ENCODE measurements around the gene AKR1D1. TPM values are rescaled to one million over a fixed set of nuclear protein-coding genes. Genes with fewer than 3 reads are reported as not detected.

Gene AKR1D1
- total and polyA plus RNA-seq, 2 of the 13 experiments (the other 11 are each of a cell fraction or from before 2014, with no cell fraction given): 6.9 to 37.0 TPM

DNA sequence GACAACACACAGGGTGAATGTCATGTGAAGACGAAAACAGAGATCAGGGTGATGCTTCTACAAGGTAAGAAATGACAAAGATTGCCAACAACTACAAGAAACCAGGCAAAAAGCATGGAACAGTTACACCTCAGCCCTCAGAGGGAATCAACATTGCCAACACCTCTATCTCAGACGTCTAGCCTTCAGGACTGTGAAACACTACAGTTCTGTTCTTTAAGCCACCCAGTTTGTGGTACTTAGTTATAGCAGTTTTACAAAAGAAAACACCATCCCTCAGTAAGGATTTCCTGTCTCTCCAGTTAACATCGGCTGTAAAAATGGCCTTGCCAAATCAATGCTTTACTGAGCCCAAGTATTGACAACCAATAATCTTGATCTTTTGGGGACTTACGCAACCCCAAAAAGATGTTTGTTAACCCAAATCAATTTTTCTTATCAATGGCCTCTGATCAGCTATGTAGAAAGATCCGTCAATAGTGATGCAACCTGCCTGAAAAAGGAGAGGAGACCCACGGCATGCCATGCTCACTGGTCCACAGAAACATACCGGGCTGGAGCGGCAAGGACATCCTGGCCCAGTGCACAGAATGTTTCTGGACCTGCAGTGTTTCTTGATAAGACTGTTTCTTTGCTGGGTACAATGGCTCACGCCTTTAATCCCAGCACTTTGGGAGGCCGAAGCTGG, 44.0 kb downstream of the AKR1D1 start (continued):
- TF ChIP-seq, protein P1, sequence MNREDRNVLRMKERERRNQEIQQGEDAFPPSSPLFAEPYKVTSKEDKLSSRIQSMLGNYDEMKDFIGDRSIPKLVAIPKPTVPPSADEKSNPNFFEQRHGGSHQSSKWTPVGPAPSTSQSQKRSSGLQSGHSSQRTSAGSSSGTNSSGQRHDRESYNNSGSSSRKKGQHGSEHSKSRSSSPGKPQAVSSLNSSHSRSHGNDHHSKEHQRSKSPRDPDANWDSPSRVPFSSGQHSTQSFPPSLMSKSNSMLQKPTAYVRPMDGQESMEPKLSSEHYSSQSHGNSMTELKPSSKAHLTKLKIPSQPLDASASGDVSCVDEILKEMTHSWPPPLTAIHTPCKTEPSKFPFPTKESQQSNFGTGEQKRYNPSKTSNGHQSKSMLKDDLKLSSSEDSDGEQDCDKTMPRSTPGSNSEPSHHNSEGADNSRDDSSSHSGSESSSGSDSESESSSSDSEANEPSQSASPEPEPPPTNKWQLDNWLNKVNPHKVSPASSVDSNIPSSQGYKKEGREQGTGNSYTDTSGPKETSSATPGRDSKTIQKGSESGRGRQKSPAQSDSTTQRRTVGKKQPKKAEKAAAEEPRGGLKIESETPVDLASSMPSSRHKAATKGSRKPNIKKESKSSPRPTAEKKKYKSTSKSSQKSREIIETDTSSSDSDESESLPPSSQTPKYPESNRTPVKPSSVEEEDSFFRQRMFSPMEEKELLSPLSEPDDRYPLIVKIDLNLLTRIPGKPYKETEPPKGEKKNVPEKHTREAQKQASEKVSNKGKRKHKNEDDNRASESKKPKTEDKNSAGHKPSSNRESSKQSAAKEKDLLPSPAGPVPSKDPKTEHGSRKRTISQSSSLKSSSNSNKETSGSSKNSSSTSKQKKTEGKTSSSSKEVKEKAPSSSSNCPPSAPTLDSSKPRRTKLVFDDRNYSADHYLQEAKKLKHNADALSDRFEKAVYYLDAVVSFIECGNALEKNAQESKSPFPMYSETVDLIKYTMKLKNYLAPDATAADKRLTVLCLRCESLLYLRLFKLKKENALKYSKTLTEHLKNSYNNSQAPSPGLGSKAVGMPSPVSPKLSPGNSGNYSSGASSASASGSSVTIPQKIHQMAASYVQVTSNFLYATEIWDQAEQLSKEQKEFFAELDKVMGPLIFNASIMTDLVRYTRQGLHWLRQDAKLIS (CRISPR knock-in tag; IDR thresholded peaks at IDR 0.05): no peak
- TF ChIP-seq XBP1 (CRISPR knock-in tag; IDR thresholded peaks at IDR 0.05) (no peak), TOPORS (CRISPR knock-in tag; IDR thresholded peaks at IDR 0.05) (no peak), ZNF530 (CRISPR knock-in tag; IDR thresholded peaks at IDR 0.05; ENCODE audit: low read depth) (no peak), ZNF230 (CRISPR knock-in tag; IDR thresholded peaks at IDR 0.05) (no peak), FOXC1 (CRISPR knock-in tag; IDR thresholded peaks at IDR 0.05; ENCODE audit: borderline replicate concordance) (no peak), NFATC3 (CRISPR knock-in tag; IDR thresholded peaks at IDR 0.05) (no peak), SRSF1 (optimal IDR thresholded peaks at IDR 0.05; ENCODE audit: low read depth, low read length) (no peak), ESRRA (CRISPR knock-in tag; IDR thresholded peaks at IDR 0.05; ENCODE audit: low read depth) (no peak), MEIS1 (CRISPR knock-in tag; IDR thresholded peaks at IDR 0.05; ENCODE audit: borderline replicate concordance) (peak; percentile 63; the same call in 1 of the 2 replicates), ZNF546 (CRISPR knock-in tag; conservative IDR thresholded peaks at IDR 0.05) (no peak), SMAD3 (CRISPR knock-in tag; IDR thresholded peaks at IDR 0.05) (0 out of 2 replicates have a peak, but pooled peaks have one; percentile 72), SNRNP70 (IDR thresholded peaks at IDR 0.05; ENCODE audit: low read depth, low read length) (no peak), SETDB1 (CRISPR knock-in tag; IDR thresholded peaks at IDR 0.05; ENCODE audit: borderline replicate concordance) (no peak), ZNF652 (CRISPR knock-in tag; IDR thresholded peaks at IDR 0.05; ENCODE audit: borderline replicate concordance, low read depth) (peak; percentile 49; the same call in 1 of the 2 replicates), ZSCAN30 (CRISPR knock-in tag; IDR thresholded peaks at IDR 0.05) (no peak), SOX6 (IDR thresholded peaks at IDR 0.05) (no peak), SOX6 (CRISPR knock-in tag; IDR thresholded peaks at IDR 0.05) (peak; percentile 91), FOXA3 (CRISPR knock-in tag; IDR thresholded peaks at IDR 0.05) (peak; percentile 76; the same call in 1 of the 2 replicates), SRSF4 (IDR thresholded peaks at IDR 0.05; ENCODE audit: low read depth, low read length, poor library complexity, severe bottlenecking) (no peak)
- TF ChIP-seq, protein P2, sequence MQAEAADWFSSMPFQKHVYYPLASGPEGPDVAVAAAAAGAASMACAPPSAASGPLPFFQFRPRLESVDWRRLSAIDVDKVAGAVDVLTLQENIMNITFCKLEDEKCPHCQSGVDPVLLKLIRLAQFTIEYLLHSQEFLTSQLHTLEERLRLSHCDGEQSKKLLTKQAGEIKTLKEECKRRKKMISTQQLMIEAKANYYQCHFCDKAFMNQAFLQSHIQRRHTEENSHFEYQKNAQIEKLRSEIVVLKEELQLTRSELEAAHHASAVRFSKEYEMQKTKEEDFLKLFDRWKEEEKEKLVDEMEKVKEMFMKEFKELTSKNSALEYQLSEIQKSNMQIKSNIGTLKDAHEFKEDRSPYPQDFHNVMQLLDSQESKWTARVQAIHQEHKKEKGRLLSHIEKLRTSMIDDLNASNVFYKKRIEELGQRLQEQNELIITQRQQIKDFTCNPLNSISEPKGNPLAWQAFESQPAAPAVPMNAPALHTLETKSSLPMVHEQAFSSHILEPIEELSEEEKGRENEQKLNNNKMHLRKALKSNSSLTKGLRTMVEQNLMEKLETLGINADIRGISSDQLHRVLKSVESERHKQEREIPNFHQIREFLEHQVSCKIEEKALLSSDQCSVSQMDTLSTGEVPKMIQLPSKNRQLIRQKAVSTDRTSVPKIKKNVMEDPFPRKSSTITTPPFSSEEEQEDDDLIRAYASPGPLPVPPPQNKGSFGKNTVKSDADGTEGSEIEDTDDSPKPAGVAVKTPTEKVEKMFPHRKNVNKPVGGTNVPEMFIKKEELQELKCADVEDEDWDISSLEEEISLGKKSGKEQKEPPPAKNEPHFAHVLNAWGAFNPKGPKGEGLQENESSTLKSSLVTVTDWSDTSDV (CRISPR knock-in tag; IDR thresholded peaks at IDR 0.05): no peak
- TF ChIP-seq, protein P3, sequence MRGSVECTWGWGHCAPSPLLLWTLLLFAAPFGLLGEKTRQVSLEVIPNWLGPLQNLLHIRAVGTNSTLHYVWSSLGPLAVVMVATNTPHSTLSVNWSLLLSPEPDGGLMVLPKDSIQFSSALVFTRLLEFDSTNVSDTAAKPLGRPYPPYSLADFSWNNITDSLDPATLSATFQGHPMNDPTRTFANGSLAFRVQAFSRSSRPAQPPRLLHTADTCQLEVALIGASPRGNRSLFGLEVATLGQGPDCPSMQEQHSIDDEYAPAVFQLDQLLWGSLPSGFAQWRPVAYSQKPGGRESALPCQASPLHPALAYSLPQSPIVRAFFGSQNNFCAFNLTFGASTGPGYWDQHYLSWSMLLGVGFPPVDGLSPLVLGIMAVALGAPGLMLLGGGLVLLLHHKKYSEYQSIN (CRISPR knock-in tag; IDR thresholded peaks at IDR 0.05; ENCODE audit: borderline replicate concordance): no peak

All from HepG2 (cell line).